ENCODE data around the gene EDAR. TPM values are rescaled to one million over a fixed set of nuclear protein-coding genes. Genes with fewer than 3 reads are reported as not detected.

The EDAR gene
- total RNA-seq, 4 donors from 2014 or later, result not detected

DNA sequence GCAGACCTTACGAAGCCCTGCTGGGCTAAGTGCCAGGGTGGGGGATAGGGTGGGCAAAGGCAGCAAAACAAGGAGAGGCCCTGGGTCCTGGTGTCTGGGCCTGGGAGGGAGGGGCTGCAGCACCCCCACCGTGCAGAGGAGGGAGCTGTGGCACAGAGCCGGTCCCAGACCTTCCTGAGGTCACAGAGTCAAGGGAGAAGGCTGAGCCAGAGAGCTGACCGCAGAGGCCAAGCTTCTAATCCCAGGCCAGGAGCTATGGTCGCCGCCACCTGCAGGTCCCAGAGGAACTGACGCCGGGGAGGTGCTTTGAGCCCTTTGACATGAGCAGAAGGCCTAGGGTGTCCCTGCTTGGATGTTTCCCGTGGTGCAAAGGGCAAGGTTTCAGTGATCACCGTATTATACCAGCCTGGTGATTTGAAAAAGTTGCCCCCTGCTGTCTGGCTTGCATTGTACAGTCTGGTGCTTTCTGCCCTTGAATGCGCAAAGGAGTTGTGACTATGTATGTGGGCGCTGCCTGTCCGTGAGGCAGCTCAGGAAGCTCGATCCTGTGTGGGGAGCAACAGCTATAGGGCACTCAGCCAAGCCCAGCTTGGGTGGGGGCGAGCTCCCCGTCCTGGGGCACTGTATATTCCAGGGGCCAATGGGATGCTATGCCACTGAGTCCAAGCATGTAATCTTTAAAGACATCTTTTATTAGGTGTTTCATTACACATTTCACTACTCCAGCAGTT lies 44.3 kb downstream of the EDAR start:
- no peak for TF ChIP-seq POLR2AphosphoS5 (IDR thresholded peaks at IDR 0.05)
- TF ChIP-seq POLR2A (IDR thresholded peaks at IDR 0.05; ENCODE audit: low read depth), result no peak
- no peak for TF ChIP-seq EP300 (IDR thresholded peaks at IDR 0.05)
- TF ChIP-seq, protein P1, sequence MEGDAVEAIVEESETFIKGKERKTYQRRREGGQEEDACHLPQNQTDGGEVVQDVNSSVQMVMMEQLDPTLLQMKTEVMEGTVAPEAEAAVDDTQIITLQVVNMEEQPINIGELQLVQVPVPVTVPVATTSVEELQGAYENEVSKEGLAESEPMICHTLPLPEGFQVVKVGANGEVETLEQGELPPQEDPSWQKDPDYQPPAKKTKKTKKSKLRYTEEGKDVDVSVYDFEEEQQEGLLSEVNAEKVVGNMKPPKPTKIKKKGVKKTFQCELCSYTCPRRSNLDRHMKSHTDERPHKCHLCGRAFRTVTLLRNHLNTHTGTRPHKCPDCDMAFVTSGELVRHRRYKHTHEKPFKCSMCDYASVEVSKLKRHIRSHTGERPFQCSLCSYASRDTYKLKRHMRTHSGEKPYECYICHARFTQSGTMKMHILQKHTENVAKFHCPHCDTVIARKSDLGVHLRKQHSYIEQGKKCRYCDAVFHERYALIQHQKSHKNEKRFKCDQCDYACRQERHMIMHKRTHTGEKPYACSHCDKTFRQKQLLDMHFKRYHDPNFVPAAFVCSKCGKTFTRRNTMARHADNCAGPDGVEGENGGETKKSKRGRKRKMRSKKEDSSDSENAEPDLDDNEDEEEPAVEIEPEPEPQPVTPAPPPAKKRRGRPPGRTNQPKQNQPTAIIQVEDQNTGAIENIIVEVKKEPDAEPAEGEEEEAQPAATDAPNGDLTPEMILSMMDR (IDR thresholded peaks at IDR 0.05), result peak in 1 of 3 experiments; percentile 24
- no peaks in the 10 kb centered on the region for H3K27me3 ChIP-seq
- H3K9me3 ChIP-seq, result peaks cover 0 to 9% (median 0%) of the 10 kb centered on the region in 4 donors
- WGBS, result 60% methylated on average over 15 of the region's 16 CpGs
- H3K27ac ChIP-seq (replicated peaks in 1 of 4), result no peak overlapping the region
- H3K36me3 ChIP-seq, result no peaks in the 10 kb centered on the region
- no peak overlapping the region for H3K4me3 ChIP-seq
- intact Hi-C loops (cut with DNase I), result loop anchor here (10.0 kb wide), 1 partner anchor 90 kb away; no protein-coding TSS in a partner anchor
- no peak for DNase-seq (ENCODE audit: extremely low spot score)
- H3K4me1 ChIP-seq, result peaks cover 0 to 16% (median 4%) of the 10 kb centered on the region in 4 donors

DNA sequence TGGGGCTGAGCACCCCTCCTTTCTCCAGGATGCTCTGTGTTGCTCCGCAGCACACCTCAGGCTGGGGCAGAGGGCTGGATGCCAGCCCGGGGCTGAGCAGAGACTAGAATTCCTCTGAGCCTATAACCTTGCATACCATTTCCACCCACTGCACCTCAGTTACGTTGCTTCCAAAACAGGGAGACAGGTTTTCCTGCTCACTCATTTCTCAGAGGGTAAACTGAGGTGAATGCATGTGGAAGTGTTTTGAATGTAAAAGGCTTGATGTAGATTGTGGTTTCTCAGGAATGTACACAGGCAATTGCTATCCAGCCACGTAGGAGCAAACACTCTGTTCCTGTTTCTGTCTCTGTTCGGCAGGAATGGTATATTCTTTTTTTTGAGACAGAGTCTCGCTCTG lies 45.3 kb downstream of the EDAR start:
- intact Hi-C loops (cut with DNase I), result loop anchor here (10.0 kb wide), 1 partner anchor 89 kb away; no protein-coding TSS in a partner anchor
- Histone ChIP-seq H3K27ac (replicated peaks in 1 of 4) (no peak overlapping the region), H3K4me1 (peaks cover 0 to 16% (median 4%) of the 10 kb centered on the region in 4 donors), H3K27me3 (no peaks in the 10 kb centered on the region), H3K9me3 (peaks cover 0 to 9% (median 0%) of the 10 kb centered on the region in 4 donors), H3K4me3 (no peak overlapping the region), H3K36me3 (no peaks in the 10 kb centered on the region)
- no peak for DNase-seq (ENCODE audit: extremely low spot score)
- TF ChIP-seq POLR2AphosphoS5 (IDR thresholded peaks at IDR 0.05), result no peak
- no peak for TF ChIP-seq POLR2A (IDR thresholded peaks at IDR 0.05; ENCODE audit: low read depth)
- TF ChIP-seq EP300 (IDR thresholded peaks at IDR 0.05), result no peak
- TF ChIP-seq, protein P1 (IDR thresholded peaks at IDR 0.05), result no peak
- 69% methylated on average over 6 of the region's 6 CpGs for WGBS

DNA sequence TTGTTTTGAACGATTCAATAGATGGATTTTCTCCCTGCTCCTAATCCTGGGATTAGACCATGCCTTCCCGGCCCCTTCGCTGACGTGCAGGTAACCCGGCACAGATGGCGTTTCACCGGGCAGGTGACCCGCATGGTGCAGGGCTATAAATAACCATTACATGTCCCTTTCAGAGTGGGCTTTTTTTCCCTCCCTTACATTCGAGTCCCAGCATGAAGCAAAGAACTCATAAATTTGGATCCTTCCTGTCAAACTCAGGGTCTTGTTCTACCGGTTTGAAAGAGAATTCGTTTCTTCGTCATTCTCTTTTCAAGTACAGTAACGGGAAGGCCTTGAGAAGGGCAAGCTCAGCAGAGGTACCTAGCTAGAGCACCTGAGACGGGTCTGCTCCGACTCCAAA lies 46.1 kb downstream of the EDAR start:
- DNase-seq (ENCODE audit: extremely low spot score), result no peak

DNA sequence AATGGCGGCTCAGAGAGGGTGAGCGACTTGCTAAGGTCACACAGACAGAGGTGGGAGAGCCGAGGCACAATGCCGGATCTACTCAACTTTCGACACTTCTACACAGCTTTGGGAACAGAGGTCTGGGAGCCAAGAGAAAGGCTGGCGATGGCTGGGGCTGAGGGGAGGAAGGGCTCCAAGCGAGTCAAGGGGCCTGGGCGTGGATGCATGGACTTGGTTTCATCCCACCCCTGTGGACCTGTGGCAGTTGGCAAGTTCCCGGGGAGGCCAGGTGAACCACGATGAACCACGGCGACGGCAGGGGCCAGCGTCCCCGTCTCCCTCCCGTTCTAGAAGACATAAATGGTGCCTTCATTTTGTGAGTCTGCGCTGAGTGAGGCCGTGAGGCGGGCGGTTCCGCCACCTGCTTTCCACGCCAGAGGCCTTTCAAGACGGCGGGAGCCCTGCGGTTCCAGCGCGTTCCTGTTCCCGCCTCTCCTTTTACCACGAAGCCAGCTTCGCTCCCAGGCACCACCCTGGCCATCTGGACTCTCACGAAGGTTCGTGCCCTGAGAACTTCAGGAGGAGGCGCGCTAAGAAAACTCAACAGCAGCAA lies 46.7 kb downstream of the EDAR start:
- Histone ChIP-seq H3K9me3 (peaks cover 0 to 6% (median 0%) of the 10 kb centered on the region in 4 donors), H3K4me3 (no peak overlapping the region), H3K36me3 (no peaks in the 10 kb centered on the region), H3K27ac (replicated peaks in 1 of 4) (no peak overlapping the region), H3K4me1 (peaks cover 0 to 16% (median 4%) of the 10 kb centered on the region in 4 donors), H3K27me3 (no peaks in the 10 kb centered on the region)
- DNase-seq (ENCODE audit: extremely low spot score), result no peak
- TF ChIP-seq, protein P1 (IDR thresholded peaks at IDR 0.05), result no peak
- TF ChIP-seq POLR2A (IDR thresholded peaks at IDR 0.05; ENCODE audit: low read depth), result no peak
- TF ChIP-seq EP300 (IDR thresholded peaks at IDR 0.05), result no peak
- no peak for TF ChIP-seq POLR2AphosphoS5 (IDR thresholded peaks at IDR 0.05)
- intact Hi-C loops (cut with DNase I), result loop anchor here (10.0 kb wide), 1 partner anchor 88 kb away; no protein-coding TSS in a partner anchor
- 94% methylated on average over 18 of the region's 34 CpGs for WGBS

More for the DNA sequence above, 46.1 kb downstream of the EDAR start:
- H3K9me3 ChIP-seq, result peaks cover 0 to 9% (median 0%) of the 10 kb centered on the region in 4 donors
- peaks cover 0 to 16% (median 4%) of the 10 kb centered on the region in 4 donors for H3K4me1 ChIP-seq
- H3K36me3 ChIP-seq, result no peaks in the 10 kb centered on the region
- H3K27me3 ChIP-seq, result no peaks in the 10 kb centered on the region
- TF ChIP-seq EP300 (IDR thresholded peaks at IDR 0.05) (no peak), POLR2A (IDR thresholded peaks at IDR 0.05; ENCODE audit: low read depth) (no peak), POLR2AphosphoS5 (IDR thresholded peaks at IDR 0.05) (no peak)
- TF ChIP-seq, protein P1 (IDR thresholded peaks at IDR 0.05), result no peak
- WGBS, result 89% methylated on average over 15 of the region's 15 CpGs
- intact Hi-C loops (cut with DNase I), result loop anchor here (10.0 kb wide), 1 partner anchor 88 kb away; no protein-coding TSS in a partner anchor
- H3K27ac ChIP-seq (replicated peaks in 1 of 4), result no peak overlapping the region
- no peak overlapping the region for H3K4me3 ChIP-seq

Data from esophagus muscularis mucosa (tissue), 4 donors.